Right lobe of liver (tissue), 6 donors: ENCODE results near the gene SRSF3. TPM values are rescaled to one million over a fixed set of nuclear protein-coding genes. Genes with fewer than 3 reads are reported as not detected.

Experiments used
- ATAC-seq, 4 donors: fragments of 200-7000 bp; cut with Tn5 transposase; one replicate each; pipeline ENCODE4 v1.9.1; 2020; ENCODE audit warnings: mild to moderate bottlenecking in 4 of 4, moderate library complexity in 4 of 4
- DNase-seq, 3 donors: peaks; one replicate each; pipeline ENCODE4 v3.0.0-alpha.2; 2020
- H3K27ac ChIP-seq, 3 donors: fragments of 200-600 bp; one replicate each; pipeline ENCODE4 v1.8.0; 2022
- H3K27me3 ChIP-seq, 2 donors: fragments of 200-600 bp; one replicate each; pipeline ENCODE4 v1.8.0; 2022
- H3K36me3 ChIP-seq, 4 donors: fragments of 200-600 bp; sonication (generic) in 1 of 4; one replicate each; pipeline versions ENCODE4 v1.5.1 to v1.8.0; 2017 to 2022; ENCODE audit warnings: control low read depth in 1 of 4
- H3K4me1 ChIP-seq, 4 donors: fragments of 200-600 bp; sonication (generic) in 1 of 4; one replicate each; pipeline versions ENCODE4 v1.5.1 to v1.8.0; 2017 to 2022; ENCODE audit warnings: control low read depth in 1 of 4
- H3K4me3 ChIP-seq, 3 donors: fragments of 200-600 bp; one replicate each; pipeline ENCODE4 v1.8.0; 2022
- H3K9me3 ChIP-seq, 4 donors: fragments of 200-600 bp; sonication (generic) in 1 of 4; one replicate each; pipeline versions ENCODE4 v1.5.1 to v1.8.0; 2017 to 2022; ENCODE audit warnings: control low read depth in 1 of 4
- CTCF ChIP-seq, 4 donors: fragments of 200-600 bp in 3 of 4; fragments of 450-650 bp in 1 of 4; IDR thresholded peaks; one replicate each; pipeline versions ENCODE4 v1.5.1 to v1.8.0; 2016 to 2022; ENCODE audit warnings: antibody characterized with exemption in 4 of 4, mild to moderate bottlenecking in 2 of 4
- POLR2A ChIP-seq: fragments of 450-650 bp; IDR thresholded peaks from one replicate; pipeline ENCODE4 v1.6.1; 2017; ENCODE audit warnings: antibody characterized with exemption, mild to moderate bottlenecking
- WGBS: methylation state at CpG from one replicate; pipeline ENCODE4 v1.1.6; 2018; ENCODE audit warnings: low coverage, low lambda C conversion rate; ENCODE audit not compliant: insufficient coverage; ENCODE audit errors: missing lambda C conversion rate; 5-methylcytosine and 5-hydroxymethylcytosine counted together
- intact Hi-C, 2 donors: fragments of 100-400 bp; cut with DNase I; formaldehyde crosslinking; loops; one replicate each; pipeline versions ENCODE4 v1.11.2 to v1.14.1; 2022
- total RNA-seq, 6 experiments: library from RNA; depleted of rRNA in 2 of 6; stranded (reverse); fragments of >200 nt in 2 of 6; fragmentation: NEBNext Ultra II Directional in 3 of 6; extraction: Animal tissue kit (Norgen Biotek cat#: 25700) in 3 of 6; gene quantifications; one replicate each; pipeline versions ENCODE4 v1.1.0 to v1.2.4, GENCODE V29; 2016 to 2023
- donor health status: DM: no; HTN: yes; CAD: no.
- donor health status: DM: no; HTN: no; CAD: no.
- donor health status: DM: no; HTN: no; CAD: no.
- donor health status: DM: no; HTN: yes; CAD: no.
- donor health status: DM: no; HTN: yes; CAD: no.

Gene SRSF3
- total RNA-seq, 6 experiments from 2014 or later: 36.8 to 103 (median 71.4) TPM

- no peak for TF ChIP-seq CTCF (IDR thresholded peaks at IDR 0.05)
- TF ChIP-seq POLR2A: no peak
- no CpG with 5 or more reads among the region's 1 CpG for WGBS
- Histone ChIP-seq H3K27ac (no peak overlapping the region), H3K27me3 (no peaks in the 10 kb centered on the region), H3K9me3 (no peaks in the 10 kb centered on the region), H3K4me3 (no peak overlapping the region), H3K36me3 (no peaks in the 10 kb centered on the region), H3K4me1 (no peaks in the 10 kb centered on the region)
- no peak for DNase-seq
- intact Hi-C loops: no loop called here
- peak in 1 of 4 donors; percentile 18 for ATAC-seq
Measured at GRCh38 chr6:36590237-36590636, 3.9 kb upstream of the SRSF3 start.

GRCh38 chr6:36592221-36592655 lies 1.9 kb upstream of the SRSF3 start:
- H3K4me1 ChIP-seq: peaks cover 0 to 11% (median 3%) of the 10 kb centered on the region in 4 donors
- H3K27me3 ChIP-seq: no peaks in the 10 kb centered on the region
- no peak overlapping the region for H3K4me3 ChIP-seq
- H3K27ac ChIP-seq: no peak overlapping the region
- DNase-seq (no peak), ATAC-seq (no peak)
- H3K36me3 ChIP-seq: peaks cover 0 to 7% (median 2%) of the 10 kb centered on the region in 4 donors
- intact Hi-C loops: no loop called here
- 66% methylated on average over 9 of the region's 12 CpGs for WGBS
- no peaks in the 10 kb centered on the region for H3K9me3 ChIP-seq
- no peak for TF ChIP-seq POLR2A
- no peak for TF ChIP-seq CTCF (IDR thresholded peaks at IDR 0.05)

- Histone ChIP-seq H3K27ac (peak overlapping the region; percentile 86 to 98 (median 97)), H3K36me3 (peaks cover 2 to 21% (median 12%) of the 10 kb centered on the region in 4 donors), H3K27me3 (no peaks in the 10 kb centered on the region), H3K4me1 (peaks cover 0 to 24% (median 8%) of the 10 kb centered on the region in 4 donors), H3K9me3 (no peaks in the 10 kb centered on the region), H3K4me3 (peak overlapping the region; percentile 16 to 84 (median 80))
- no peak for TF ChIP-seq CTCF (IDR thresholded peaks at IDR 0.05)
- no peak for TF ChIP-seq POLR2A
- intact Hi-C loops: no loop called here
- DNase-seq: peak; percentile 52 to 77 (median 75)
- WGBS: 1% methylated on average over 15 of the region's 15 CpGs
- ATAC-seq: peak; percentile 20 to 54 (median 48)
Measured at GRCh38 chr6:36593569-36594028, 563 bp upstream of the SRSF3 start.

- Histone ChIP-seq H3K9me3 (no peaks in the 10 kb centered on the region), H3K4me1 (peaks cover 0 to 39% (median 13%) of the 10 kb centered on the region in 4 donors), H3K4me3 (peak overlapping the region; percentile 67 to 84 (median 80)), H3K36me3 (peaks cover 6 to 35% (median 25%) of the 10 kb centered on the region in 4 donors), H3K27me3 (no peaks in the 10 kb centered on the region), H3K27ac (peak overlapping the region; percentile 86 to 98 (median 97))
- WGBS: under 1% methylated on average over 15 of the region's 15 CpGs
- DNase-seq (peak in 1 of 3 donors; percentile 39), ATAC-seq (peak in 3 of 4 donors; percentile 30 to 45 (median 33))
- intact Hi-C loops: no loop called here
- TF ChIP-seq CTCF (IDR thresholded peaks at IDR 0.05) (no peak), POLR2A (no peak)
Measured at GRCh38 chr6:36594816-36595643, 868 bp downstream of the SRSF3 start.
